Measurements from ENCODE around the gene ZNF335. TPM values are rescaled to one million over a fixed set of nuclear protein-coding genes. Genes with fewer than 3 reads are reported as not detected.

ZNF335 gene
- total and polyA plus RNA-seq, 2 of the 13 experiments (the other 11 are each of a cell fraction or from before 2014, with no cell fraction given): 9.7 to 13.7 TPM

DNA sequence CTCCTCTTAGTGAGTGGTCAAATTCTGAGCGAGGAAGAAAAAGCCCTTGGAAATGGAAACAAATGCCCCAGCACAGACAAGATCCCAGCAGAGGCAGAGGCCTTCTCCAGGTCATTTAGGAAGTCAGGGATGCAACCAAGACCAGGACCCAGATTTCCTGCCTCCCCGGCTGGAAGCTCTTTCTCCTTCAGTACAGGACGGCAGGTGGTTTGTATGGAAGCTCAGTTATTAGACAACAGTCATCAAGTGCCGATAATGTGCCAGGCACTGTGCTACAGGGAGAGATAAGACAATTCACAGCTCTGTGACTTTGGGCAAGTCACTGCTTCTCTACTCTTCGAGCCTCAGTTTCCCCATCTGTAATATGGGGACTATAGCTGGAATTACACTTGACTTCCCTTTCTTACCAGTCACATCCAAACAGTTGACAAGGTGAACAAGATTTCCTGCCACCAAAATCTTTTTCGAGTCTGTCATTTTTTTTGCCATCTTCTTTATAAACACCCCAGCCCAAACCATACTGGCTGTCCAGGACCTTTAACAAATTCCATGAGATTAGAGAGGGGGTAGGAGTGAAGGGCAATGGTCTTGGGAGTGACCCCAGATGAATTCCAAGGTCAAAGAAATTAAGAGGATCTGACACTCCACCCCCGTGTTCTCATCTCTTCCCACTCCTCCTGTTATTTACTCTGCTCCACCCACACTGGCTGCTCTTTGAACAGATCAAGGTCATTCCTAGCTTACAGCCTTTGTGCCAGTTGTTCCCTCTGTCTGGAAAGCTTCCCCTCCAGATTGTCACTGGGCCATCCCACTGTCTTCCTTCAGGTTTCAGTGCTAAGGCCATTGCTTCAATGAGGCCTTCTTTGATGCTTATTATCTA, 42.8 kb upstream of the ZNF335 start (continued):
- TF ChIP-seq, protein P1, sequence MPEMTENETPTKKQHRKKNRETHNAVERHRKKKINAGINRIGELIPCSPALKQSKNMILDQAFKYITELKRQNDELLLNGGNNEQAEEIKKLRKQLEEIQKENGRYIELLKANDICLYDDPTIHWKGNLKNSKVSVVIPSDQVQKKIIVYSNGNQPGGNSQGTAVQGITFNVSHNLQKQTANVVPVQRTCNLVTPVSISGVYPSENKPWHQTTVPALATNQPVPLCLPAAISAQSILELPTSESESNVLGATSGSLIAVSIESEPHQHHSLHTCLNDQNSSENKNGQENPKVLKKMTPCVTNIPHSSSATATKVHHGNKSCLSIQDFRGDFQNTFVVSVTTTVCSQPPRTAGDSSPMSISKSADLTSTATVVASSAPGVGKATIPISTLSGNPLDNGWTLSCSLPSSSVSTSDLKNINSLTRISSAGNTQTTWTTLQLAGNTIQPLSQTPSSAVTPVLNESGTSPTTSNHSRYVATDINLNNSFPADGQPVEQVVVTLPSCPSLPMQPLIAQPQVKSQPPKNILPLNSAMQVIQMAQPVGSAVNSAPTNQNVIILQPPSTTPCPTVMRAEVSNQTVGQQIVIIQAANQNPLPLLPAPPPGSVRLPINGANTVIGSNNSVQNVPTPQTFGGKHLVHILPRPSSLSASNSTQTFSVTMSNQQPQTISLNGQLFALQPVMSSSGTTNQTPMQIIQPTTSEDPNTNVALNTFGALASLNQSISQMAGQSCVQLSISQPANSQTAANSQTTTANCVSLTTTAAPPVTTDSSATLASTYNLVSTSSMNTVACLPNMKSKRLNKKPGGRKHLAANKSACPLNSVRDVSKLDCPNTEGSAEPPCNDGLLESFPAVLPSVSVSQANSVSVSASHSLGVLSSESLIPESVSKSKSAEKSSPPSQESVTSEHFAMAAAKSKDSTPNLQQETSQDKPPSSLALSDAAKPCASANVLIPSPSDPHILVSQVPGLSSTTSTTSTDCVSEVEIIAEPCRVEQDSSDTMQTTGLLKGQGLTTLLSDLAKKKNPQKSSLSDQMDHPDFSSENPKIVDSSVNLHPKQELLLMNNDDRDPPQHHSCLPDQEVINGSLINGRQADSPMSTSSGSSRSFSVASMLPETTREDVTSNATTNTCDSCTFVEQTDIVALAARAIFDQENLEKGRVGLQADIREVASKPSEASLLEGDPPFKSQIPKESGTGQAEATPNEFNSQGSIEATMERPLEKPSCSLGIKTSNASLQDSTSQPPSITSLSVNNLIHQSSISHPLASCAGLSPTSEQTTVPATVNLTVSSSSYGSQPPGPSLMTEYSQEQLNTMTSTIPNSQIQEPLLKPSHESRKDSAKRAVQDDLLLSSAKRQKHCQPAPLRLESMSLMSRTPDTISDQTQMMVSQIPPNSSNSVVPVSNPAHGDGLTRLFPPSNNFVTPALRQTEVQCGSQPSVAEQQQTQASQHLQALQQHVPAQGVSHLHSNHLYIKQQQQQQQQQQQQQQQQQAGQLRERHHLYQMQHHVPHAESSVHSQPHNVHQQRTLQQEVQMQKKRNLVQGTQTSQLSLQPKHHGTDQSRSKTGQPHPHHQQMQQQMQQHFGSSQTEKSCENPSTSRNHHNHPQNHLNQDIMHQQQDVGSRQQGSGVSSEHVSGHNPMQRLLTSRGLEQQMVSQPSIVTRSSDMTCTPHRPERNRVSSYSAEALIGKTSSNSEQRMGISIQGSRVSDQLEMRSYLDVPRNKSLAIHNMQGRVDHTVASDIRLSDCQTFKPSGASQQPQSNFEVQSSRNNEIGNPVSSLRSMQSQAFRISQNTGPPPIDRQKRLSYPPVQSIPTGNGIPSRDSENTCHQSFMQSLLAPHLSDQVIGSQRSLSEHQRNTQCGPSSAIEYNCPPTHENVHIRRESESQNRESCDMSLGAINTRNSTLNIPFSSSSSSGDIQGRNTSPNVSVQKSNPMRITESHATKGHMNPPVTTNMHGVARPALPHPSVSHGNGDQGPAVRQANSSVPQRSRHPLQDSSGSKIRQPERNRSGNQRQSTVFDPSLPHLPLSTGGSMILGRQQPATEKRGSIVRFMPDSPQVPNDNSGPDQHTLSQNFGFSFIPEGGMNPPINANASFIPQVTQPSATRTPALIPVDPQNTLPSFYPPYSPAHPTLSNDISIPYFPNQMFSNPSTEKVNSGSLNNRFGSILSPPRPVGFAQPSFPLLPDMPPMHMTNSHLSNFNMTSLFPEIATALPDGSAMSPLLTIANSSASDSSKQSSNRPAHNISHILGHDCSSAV (CRISPR knock-in tag; IDR thresholded peaks at IDR 0.05; ENCODE audit: borderline replicate concordance): no peak
- TF ChIP-seq ZNF891 (CRISPR knock-in tag; IDR thresholded peaks at IDR 0.05) (no peak), DNMT3B (CRISPR knock-in tag; conservative IDR thresholded peaks at IDR 0.05) (no peak), KLF15 (CRISPR knock-in tag; IDR thresholded peaks at IDR 0.05; ENCODE audit: borderline replicate concordance) (no peak; the same call in 1 of the 2 replicates), ZC3H13 (CRISPR knock-in tag; IDR thresholded peaks at IDR 0.05) (no peak), ARNT2 (CRISPR knock-in tag; IDR thresholded peaks at IDR 0.05; ENCODE audit: low read depth) (peak; percentile 51; the same call in 1 of the 2 replicates), ZNF777 (CRISPR knock-in tag; IDR thresholded peaks at IDR 0.05) (no peak)
- TF ChIP-seq, protein P2, sequence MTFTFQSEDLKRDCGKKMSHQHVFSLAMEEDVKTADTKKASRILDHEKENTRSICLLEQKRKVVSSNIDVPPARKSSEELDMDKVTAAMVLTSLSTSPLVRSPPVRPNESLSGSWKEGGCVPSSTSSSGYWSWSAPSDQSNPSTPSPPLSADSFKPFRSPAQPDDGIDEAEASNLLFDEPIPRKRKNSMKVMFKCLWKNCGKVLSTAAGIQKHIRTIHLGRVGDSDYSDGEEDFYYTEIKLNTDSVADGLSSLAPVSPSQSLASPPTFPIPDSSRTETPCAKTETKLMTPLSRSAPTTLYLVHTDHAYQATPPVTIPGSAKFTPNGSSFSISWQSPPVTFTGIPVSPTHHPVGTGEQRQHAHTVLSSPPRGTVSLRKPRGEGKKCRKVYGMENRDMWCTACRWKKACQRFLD (CRISPR knock-in tag; IDR thresholded peaks at IDR 0.05; ENCODE audit: borderline replicate concordance): no peak
- TF ChIP-seq, protein P3, sequence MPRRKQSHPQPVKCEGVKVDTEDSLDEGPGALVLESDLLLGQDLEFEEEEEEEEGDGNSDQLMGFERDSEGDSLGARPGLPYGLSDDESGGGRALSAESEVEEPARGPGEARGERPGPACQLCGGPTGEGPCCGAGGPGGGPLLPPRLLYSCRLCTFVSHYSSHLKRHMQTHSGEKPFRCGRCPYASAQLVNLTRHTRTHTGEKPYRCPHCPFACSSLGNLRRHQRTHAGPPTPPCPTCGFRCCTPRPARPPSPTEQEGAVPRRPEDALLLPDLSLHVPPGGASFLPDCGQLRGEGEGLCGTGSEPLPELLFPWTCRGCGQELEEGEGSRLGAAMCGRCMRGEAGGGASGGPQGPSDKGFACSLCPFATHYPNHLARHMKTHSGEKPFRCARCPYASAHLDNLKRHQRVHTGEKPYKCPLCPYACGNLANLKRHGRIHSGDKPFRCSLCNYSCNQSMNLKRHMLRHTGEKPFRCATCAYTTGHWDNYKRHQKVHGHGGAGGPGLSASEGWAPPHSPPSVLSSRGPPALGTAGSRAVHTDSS (CRISPR knock-in tag; conservative IDR thresholded peaks at IDR 0.05): no peak
- TF ChIP-seq, protein P4, sequence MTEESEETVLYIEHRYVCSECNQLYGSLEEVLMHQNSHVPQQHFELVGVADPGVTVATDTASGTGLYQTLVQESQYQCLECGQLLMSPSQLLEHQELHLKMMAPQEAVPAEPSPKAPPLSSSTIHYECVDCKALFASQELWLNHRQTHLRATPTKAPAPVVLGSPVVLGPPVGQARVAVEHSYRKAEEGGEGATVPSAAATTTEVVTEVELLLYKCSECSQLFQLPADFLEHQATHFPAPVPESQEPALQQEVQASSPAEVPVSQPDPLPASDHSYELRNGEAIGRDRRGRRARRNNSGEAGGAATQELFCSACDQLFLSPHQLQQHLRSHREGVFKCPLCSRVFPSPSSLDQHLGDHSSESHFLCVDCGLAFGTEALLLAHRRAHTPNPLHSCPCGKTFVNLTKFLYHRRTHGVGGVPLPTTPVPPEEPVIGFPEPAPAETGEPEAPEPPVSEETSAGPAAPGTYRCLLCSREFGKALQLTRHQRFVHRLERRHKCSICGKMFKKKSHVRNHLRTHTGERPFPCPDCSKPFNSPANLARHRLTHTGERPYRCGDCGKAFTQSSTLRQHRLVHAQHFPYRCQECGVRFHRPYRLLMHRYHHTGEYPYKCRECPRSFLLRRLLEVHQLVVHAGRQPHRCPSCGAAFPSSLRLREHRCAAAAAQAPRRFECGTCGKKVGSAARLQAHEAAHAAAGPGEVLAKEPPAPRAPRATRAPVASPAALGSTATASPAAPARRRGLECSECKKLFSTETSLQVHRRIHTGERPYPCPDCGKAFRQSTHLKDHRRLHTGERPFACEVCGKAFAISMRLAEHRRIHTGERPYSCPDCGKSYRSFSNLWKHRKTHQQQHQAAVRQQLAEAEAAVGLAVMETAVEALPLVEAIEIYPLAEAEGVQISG (CRISPR knock-in tag; IDR thresholded peaks at IDR 0.05): peak; percentile 36; the same call in 1 of the 2 replicates
- TF ChIP-seq, protein P5, sequence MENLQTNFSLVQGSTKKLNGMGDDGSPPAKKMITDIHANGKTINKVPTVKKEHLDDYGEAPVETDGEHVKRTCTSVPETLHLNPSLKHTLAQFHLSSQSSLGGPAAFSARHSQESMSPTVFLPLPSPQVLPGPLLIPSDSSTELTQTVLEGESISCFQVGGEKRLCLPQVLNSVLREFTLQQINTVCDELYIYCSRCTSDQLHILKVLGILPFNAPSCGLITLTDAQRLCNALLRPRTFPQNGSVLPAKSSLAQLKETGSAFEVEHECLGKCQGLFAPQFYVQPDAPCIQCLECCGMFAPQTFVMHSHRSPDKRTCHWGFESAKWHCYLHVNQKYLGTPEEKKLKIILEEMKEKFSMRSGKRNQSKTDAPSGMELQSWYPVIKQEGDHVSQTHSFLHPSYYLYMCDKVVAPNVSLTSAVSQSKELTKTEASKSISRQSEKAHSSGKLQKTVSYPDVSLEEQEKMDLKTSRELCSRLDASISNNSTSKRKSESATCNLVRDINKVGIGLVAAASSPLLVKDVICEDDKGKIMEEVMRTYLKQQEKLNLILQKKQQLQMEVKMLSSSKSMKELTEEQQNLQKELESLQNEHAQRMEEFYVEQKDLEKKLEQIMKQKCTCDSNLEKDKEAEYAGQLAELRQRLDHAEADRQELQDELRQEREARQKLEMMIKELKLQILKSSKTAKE (CRISPR knock-in tag; IDR thresholded peaks at IDR 0.05; ENCODE audit: borderline replicate concordance): peak; percentile 98

Data from HepG2 (cell line).